B cell (primary cell): ENCODE data around the gene C6orf132. TPM values are rescaled to one million over a fixed set of nuclear protein-coding genes. Genes with fewer than 3 reads are reported as not detected.

ENCODE experiments used
- ATAC-seq: fragments of 200-7000 bp; cut with Tn5 transposase; one replicate; pipeline ENCODE4 v1.10.0; 2021; ENCODE audit warnings: low read depth, mild to moderate bottlenecking, moderate number of reproducible peaks, moderate library complexity
- CTCF ChIA-PET: fragments of 350-600 bp; sonication (Branson Sonifier 250); formaldehyde crosslinking; loops from one replicate; lab custom pipeline; 2021; ENCODE audit warnings: antibody characterized with exemption, inconsistent platforms; lab: Charles Lee
- POLR2A ChIA-PET: fragments of 350-600 bp; sonication (Branson Sonifier 250); formaldehyde crosslinking; loops from one replicate; lab custom pipeline; 2021; ENCODE audit warnings: antibody characterized with exemption; lab: Charles Lee
- DNase-seq: peaks from one replicate; pipeline ENCODE4 v3.0.0; 2013
- H2AFZ ChIP-seq: 2 replicates; pipeline ENCODE4 v1.6.1; 2012; ENCODE audit warnings: mild to moderate bottlenecking, low read depth, low read length; ENCODE audit not compliant: insufficient read depth, poor library complexity, severe bottlenecking
- H3K27ac ChIP-seq, 2 donors: 1 replicate in 1 of 2; 2 replicates in 1 of 2; pipeline ENCODE4 v1.5.1; 2012 to 2013; ENCODE audit warnings: low read length in 2 of 2, mild to moderate bottlenecking in 2 of 2, moderate library complexity in 1 of 2
- H3K27me3 ChIP-seq, 4 experiments: fragments of 200-600 bp in 1 of 4; sonication (generic) in 1 of 4; replicated peaks in 1 of 4; 1 replicate in 2 of 4; 2 replicates in 2 of 4; pipeline versions ENCODE4 v1.6.1 to v1.7.0; 2013 to 2016; ENCODE audit warnings: low read length in 3 of 4, mild to moderate bottlenecking in 2 of 4, mixed read lengths in 1 of 4, moderate library complexity in 1 of 4; ENCODE audit not compliant: insufficient read depth in 4 of 4, control insufficient read depth in 3 of 4; ENCODE audit errors: control extremely low read depth in 1 of 4
- H3K36me3 ChIP-seq, 2 experiments: replicated peaks in 1 of 2; 1 replicate in 1 of 2; 2 replicates in 1 of 2; pipeline versions ENCODE4 v1.6.1 to v1.7.1; 2013; ENCODE audit warnings: low read length in 1 of 2; ENCODE audit not compliant: insufficient read depth in 2 of 2, control insufficient read depth in 1 of 2; ENCODE audit errors: control extremely low read depth in 1 of 2, extremely low read depth in 1 of 2
- H3K4me1 ChIP-seq, 2 donors: fragments of 200-600 bp in 1 of 2; sonication (generic) in 1 of 2; 1 replicate in 1 of 2; 2 replicates in 1 of 2; pipeline versions ENCODE4 v1.5.1 to v1.6.1; 2013 to 2017; ENCODE audit warnings: low read length in 2 of 2; ENCODE audit not compliant: control insufficient read depth in 2 of 2, insufficient read depth in 2 of 2
- H3K4me2 ChIP-seq: replicated peaks from 2 replicates; pipeline ENCODE3; 2012; ENCODE audit warnings: mild to moderate bottlenecking, low read depth, low read length; ENCODE audit not compliant: poor library complexity, severe bottlenecking
- H3K4me3 ChIP-seq, 5 experiments: fragments of 200-600 bp in 1 of 5; sonication (generic) in 1 of 5; 1 replicate in 3 of 5; 2 replicates in 2 of 5; pipeline versions ENCODE4 v1.5.1 to v1.7.0; 2011 to 2016; ENCODE audit warnings: low read length in 4 of 5, mild to moderate bottlenecking in 4 of 5, low read depth in 2 of 5, control low read depth in 1 of 5, moderate library complexity in 1 of 5; ENCODE audit not compliant: insufficient read depth in 1 of 5; ENCODE audit errors: control extremely low read depth in 1 of 5, extremely low read depth in 1 of 5
- H3K79me2 ChIP-seq: fragments of 200-600 bp; sonication (generic); one replicate; pipeline ENCODE4 v1.6.0; 2016; ENCODE audit warnings: low read length; ENCODE audit not compliant: control insufficient read depth, insufficient read depth
- H3K9ac ChIP-seq: fragments of 200-600 bp; sonication (generic); 2 replicates; pipeline ENCODE4 v1.6.1; 2017; ENCODE audit warnings: mild to moderate bottlenecking, low read length, moderate library complexity
- H3K9me3 ChIP-seq, 3 donors: one replicate each; pipeline versions ENCODE4 v1.6.1 to v1.7.1; 2013; ENCODE audit warnings: low read length in 2 of 3; ENCODE audit not compliant: control insufficient read depth in 2 of 3, insufficient read depth in 1 of 3; ENCODE audit errors: control extremely low read depth in 1 of 3
- H4K20me1 ChIP-seq: 2 replicates; pipeline ENCODE4 v1.6.0; 2012; ENCODE audit warnings: mild to moderate bottlenecking, low read length; ENCODE audit not compliant: insufficient read depth, control insufficient read depth, poor library complexity, severe bottlenecking
- H3K27ac Mint-ChIP-seq: one replicate; pipeline ENCODE4 v1.8.0; 2021; ENCODE audit warnings: mixed read lengths
- H3K27me3 Mint-ChIP-seq: one replicate; pipeline ENCODE4 v1.8.0; 2021; ENCODE audit warnings: mixed read lengths
- H3K4me1 Mint-ChIP-seq: one replicate; pipeline ENCODE4 v1.8.0; 2021; ENCODE audit warnings: mixed read lengths
- H3K4me3 Mint-ChIP-seq: one replicate; pipeline ENCODE4 v1.8.0; 2021; ENCODE audit warnings: mixed read lengths
- H3K9me3 Mint-ChIP-seq: one replicate; pipeline ENCODE4 v1.8.0; 2022; ENCODE audit warnings: mixed read lengths; ENCODE audit not compliant: insufficient read depth
- EZH2 ChIP-seq: IDR thresholded peaks from 2 replicates; pipeline ENCODE4 v1.6.1; 2012; ENCODE audit warnings: borderline replicate concordance, low read depth, mild to moderate bottlenecking, moderate library complexity, low read length; ENCODE audit not compliant: insufficient read depth, poor library complexity, severe bottlenecking
- whole genome bisulfite sequencing: methylation state at CpG from one replicate; pipeline ENCODE4 v1.1.5; 2013; ENCODE audit warnings: missing lambda C conversion rate; ENCODE audit not compliant: insufficient coverage; 5-methylcytosine and 5-hydroxymethylcytosine counted together
- intact Hi-C: fragments of 100-400 bp; cut with micrococcal nuclease; formaldehyde crosslinking; loops from one replicate; pipeline ENCODE4 v1.10.0; 2022
- polyA plus RNA-seq: library from polyadenylated mRNA; depleted of rRNA; stranded (reverse); fragments of >200 nt; gene quantifications from 2 replicates; pipeline ENCODE4 v1.2.3, GENCODE V29; 2012
- total RNA-seq, 2 donors: library from RNA; stranded (reverse); fragments of 120-200 nt in 1 of 2; gene quantifications; 1 replicate in 1 of 2; 2 replicates in 1 of 2; pipeline versions ENCODE4 v1.2.3 to v1.2.4, GENCODE V29; 2013 to 2022
- TF ChIP-seq, protein P1 (sequence below): fragments of 200-600 bp; IDR thresholded peaks from one replicate; pipeline ENCODE4 v1.8.0; 2022; ENCODE audit warnings: antibody characterized with exemption, mild to moderate bottlenecking

C6orf132 gene
- total and polyA plus RNA-seq, 2 donors (not counting 1 experiment from before 2014, with no cell fraction given), result 0.05 TPM; not detected in 1

DNA sequence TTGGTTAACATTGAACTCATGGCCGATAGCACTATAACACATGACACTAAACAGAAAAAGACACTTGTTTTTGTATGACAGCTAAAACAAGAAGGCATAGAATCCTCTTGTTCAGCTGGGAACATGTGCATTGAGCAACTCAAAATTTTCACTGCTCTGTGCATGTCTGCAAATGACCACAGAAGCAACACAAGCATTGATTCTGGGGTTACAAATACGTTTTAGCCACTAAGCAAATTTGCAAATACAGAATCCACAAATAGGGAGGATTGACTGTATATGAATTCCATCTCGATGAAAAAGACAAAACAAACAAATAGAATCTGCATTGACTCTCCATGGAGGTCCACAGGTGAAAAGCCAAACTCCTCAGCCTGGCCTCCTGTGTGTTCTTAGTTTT, 31.7 kb downstream of the C6orf132 start:
- TF ChIP-seq EZH2, result no peak
- TF ChIP-seq, protein P1, sequence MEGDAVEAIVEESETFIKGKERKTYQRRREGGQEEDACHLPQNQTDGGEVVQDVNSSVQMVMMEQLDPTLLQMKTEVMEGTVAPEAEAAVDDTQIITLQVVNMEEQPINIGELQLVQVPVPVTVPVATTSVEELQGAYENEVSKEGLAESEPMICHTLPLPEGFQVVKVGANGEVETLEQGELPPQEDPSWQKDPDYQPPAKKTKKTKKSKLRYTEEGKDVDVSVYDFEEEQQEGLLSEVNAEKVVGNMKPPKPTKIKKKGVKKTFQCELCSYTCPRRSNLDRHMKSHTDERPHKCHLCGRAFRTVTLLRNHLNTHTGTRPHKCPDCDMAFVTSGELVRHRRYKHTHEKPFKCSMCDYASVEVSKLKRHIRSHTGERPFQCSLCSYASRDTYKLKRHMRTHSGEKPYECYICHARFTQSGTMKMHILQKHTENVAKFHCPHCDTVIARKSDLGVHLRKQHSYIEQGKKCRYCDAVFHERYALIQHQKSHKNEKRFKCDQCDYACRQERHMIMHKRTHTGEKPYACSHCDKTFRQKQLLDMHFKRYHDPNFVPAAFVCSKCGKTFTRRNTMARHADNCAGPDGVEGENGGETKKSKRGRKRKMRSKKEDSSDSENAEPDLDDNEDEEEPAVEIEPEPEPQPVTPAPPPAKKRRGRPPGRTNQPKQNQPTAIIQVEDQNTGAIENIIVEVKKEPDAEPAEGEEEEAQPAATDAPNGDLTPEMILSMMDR, result no peak
- Histone ChIP-seq H3K79me2 (no peaks in the 10 kb centered on the region), H3K27ac (no peak overlapping the region), H3K4me3 (no peak overlapping the region), H3K9me3 (peaks cover 0 to 7% (median 5%) of the 10 kb centered on the region in 3 donors), H2AFZ (no peak overlapping the region), H3K36me3 (no peaks in the 10 kb centered on the region), H3K9ac (no peak overlapping the region), H3K27me3 (peaks cover 0 to 9% (median 0%) of the 10 kb centered on the region in 4 experiments), H4K20me1 (no peaks in the 10 kb centered on the region), H3K4me2 (no peak overlapping the region), H3K4me1 (no peaks in the 10 kb centered on the region)
- intact Hi-C loops, result no loop called here
- peaks cover 22% of the 10 kb centered on the region for H3K27me3 Mint-ChIP-seq
- ChIA-PET CTCF (interaction anchor here (1.1 kb wide), 1 partner anchor 8 kb away, joined by 4 read pairs; no protein-coding TSS in a partner anchor), POLR2A (no interaction called here)
- H3K9me3 Mint-ChIP-seq, result no peaks in the 10 kb centered on the region
- H3K4me1 Mint-ChIP-seq, result no peaks in the 10 kb centered on the region
- no CpG with 5 or more reads among the region's 3 CpGs for WGBS
- H3K4me3 Mint-ChIP-seq, result no peak overlapping the region
- no peak for ATAC-seq
- no peak for DNase-seq
- H3K27ac Mint-ChIP-seq, result no peak overlapping the region

DNA sequence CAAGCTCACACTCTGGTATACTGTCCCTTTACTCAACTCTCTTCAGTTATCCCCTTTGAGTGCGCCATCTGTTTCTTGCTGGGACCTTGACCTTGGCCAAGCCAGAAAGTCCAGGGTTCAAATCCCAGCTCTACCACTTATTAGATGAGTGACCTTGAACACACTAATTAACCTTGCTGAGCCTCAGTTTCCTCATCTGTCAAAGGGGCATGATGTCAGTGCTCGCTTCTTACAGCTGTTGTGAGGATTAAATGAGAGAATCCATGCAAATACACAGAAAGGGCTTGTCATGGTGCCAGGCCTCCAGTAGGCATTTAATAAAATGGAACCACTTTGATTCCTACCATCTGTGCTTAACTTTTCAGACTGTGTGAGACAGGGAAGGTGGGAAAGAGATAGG, 34.3 kb downstream of the C6orf132 start:
- H3K27me3 ChIP-seq, result peaks cover 0 to 23% (median 2%) of the 10 kb centered on the region in 4 experiments
- ChIA-PET POLR2A (no interaction called here), CTCF (interaction anchor here (0.6 kb wide), 1 partner anchor 63 kb away, joined by 3 read pairs; no protein-coding TSS in a partner anchor)
- TF ChIP-seq EZH2, result no peak
- TF ChIP-seq, protein P1, result no peak
- H3K36me3 ChIP-seq, result no peaks in the 10 kb centered on the region
- H3K9ac ChIP-seq, result no peak overlapping the region
- Mint-ChIP-seq H3K9me3 (no peaks in the 10 kb centered on the region), H3K4me3 (no peak overlapping the region), H3K27ac (no peak overlapping the region), H3K27me3 (peaks cover 26% of the 10 kb centered on the region), H3K4me1 (peaks cover 8% of the 10 kb centered on the region)
- no peak for ATAC-seq
- no peak overlapping the region for H3K4me3 ChIP-seq
- WGBS, result 90% methylated on average over 2 of the region's 2 CpGs
- intact Hi-C loops, result no loop called here
- no peak overlapping the region for H3K27ac ChIP-seq
- no peak overlapping the region for H3K4me2 ChIP-seq
- peaks cover 0 to 9% (median 7%) of the 10 kb centered on the region in 3 donors for H3K9me3 ChIP-seq
- peaks cover 6 to 11% of the 10 kb centered on the region in 2 donors for H3K4me1 ChIP-seq
- H3K79me2 ChIP-seq, result no peaks in the 10 kb centered on the region
- no peaks in the 10 kb centered on the region for H4K20me1 ChIP-seq
- no peak for DNase-seq
- H2AFZ ChIP-seq, result no peak overlapping the region
